Natural killer cell treated with Interleukin-12 subunit alpha and Interleukin-12 subunit beta and Interleukin-15 and Interleukin-18, amount 100 ng/mL, for 72 hours (primary cell): Measurements from ENCODE around the gene GXYLT2. TPM values are rescaled to one million over a fixed set of nuclear protein-coding genes. Genes with fewer than 3 reads are reported as not detected.

Source experiments
- ATAC-seq, 2 donors: fragments of 150-1000 bp; cut with Tn5 transposase in 1 of 2; sonication (Bioruptor Pico), chemical (Tn5 transposase) in 1 of 2; 2 replicates each; pipeline ENCODE4 v1.10.0; 2021
- DNase-seq: peaks from one replicate; pipeline ENCODE4 v3.0.0; 2022; ENCODE audit warnings: low spot score
- H3K27ac Mint-ChIP-seq, 2 donors: 1 replicate in 1 of 2; 2 replicates in 1 of 2; pipeline ENCODE4 v1.8.0; 2022; ENCODE audit warnings: mixed read lengths in 2 of 2, mild to moderate bottlenecking in 1 of 2, moderate library complexity in 1 of 2
- H3K27me3 Mint-ChIP-seq, 2 donors: 1 replicate in 1 of 2; 2 replicates in 1 of 2; pipeline ENCODE4 v1.8.0; 2022; ENCODE audit warnings: mixed read lengths in 2 of 2
- H3K36me3 Mint-ChIP-seq: one replicate; pipeline ENCODE4 v1.8.0; 2022; ENCODE audit warnings: mixed read lengths
- H3K4me1 Mint-ChIP-seq, 2 donors: 1 replicate in 1 of 2; 2 replicates in 1 of 2; pipeline ENCODE4 v1.8.0; 2022; ENCODE audit warnings: low read depth in 2 of 2, mixed read lengths in 2 of 2, mild to moderate bottlenecking in 1 of 2
- H3K4me3 Mint-ChIP-seq: one replicate; pipeline ENCODE4 v1.8.0; 2022; ENCODE audit warnings: mixed read lengths
- H3K9me3 Mint-ChIP-seq: 2 replicates; pipeline ENCODE4 v1.8.0; 2022; ENCODE audit warnings: mixed read lengths
- total RNA-seq, 2 donors: library from RNA; stranded (reverse); gene quantifications; one replicate each; pipeline ENCODE4 v1.2.3, GENCODE V29; 2022

GXYLT2 gene
- total RNA-seq, 2 donors from 2014 or later = not detected

GRCh38 chr3:73007992-73008712 lies 120.3 kb downstream of the GXYLT2 start:
- no peak overlapping the region for H3K4me3 Mint-ChIP-seq
- ATAC-seq = no peak
- H3K27ac Mint-ChIP-seq = peak overlapping the region in 1 of 2 donors; percentile 21
- peaks cover 12% of the 10 kb centered on the region for H3K36me3 Mint-ChIP-seq
- DNase-seq = no peak
- no peaks in the 10 kb centered on the region for H3K9me3 Mint-ChIP-seq
- no peaks in the 10 kb centered on the region for H3K27me3 Mint-ChIP-seq
- peaks cover 58 to 61% of the 10 kb centered on the region in 2 donors for H3K4me1 Mint-ChIP-seq

GRCh38 chr3:73009008-73009407 lies 121.2 kb downstream of the GXYLT2 start:
- ATAC-seq (no peak), DNase-seq (no peak)
- Mint-ChIP-seq H3K4me1 (peaks cover 55 to 57% of the 10 kb centered on the region in 2 donors), H3K36me3 (peaks cover 12% of the 10 kb centered on the region), H3K4me3 (peak overlapping the region; percentile 2), H3K9me3 (no peaks in the 10 kb centered on the region), H3K27me3 (no peaks in the 10 kb centered on the region), H3K27ac (peak overlapping the region; percentile 0 to 21)

GRCh38 chr3:73009750-73010149 lies 121.9 kb downstream of the GXYLT2 start:
- peaks cover 49 to 57% of the 10 kb centered on the region in 2 donors for H3K4me1 Mint-ChIP-seq
- DNase-seq (no peak), ATAC-seq (no peak)
- no peak overlapping the region for H3K4me3 Mint-ChIP-seq
- H3K36me3 Mint-ChIP-seq = peaks cover 12% of the 10 kb centered on the region
- H3K27ac Mint-ChIP-seq = peak overlapping the region; percentile 0 to 58
- no peaks in the 10 kb centered on the region for H3K27me3 Mint-ChIP-seq
- no peaks in the 10 kb centered on the region for H3K9me3 Mint-ChIP-seq

- peak overlapping the region; percentile 0 to 58 for H3K27ac Mint-ChIP-seq
- H3K4me1 Mint-ChIP-seq = peaks cover 46 to 59% of the 10 kb centered on the region in 2 donors
- DNase-seq (no peak), ATAC-seq (no peak)
- H3K9me3 Mint-ChIP-seq = no peaks in the 10 kb centered on the region
- H3K36me3 Mint-ChIP-seq = peaks cover 12% of the 10 kb centered on the region
- no peaks in the 10 kb centered on the region for H3K27me3 Mint-ChIP-seq
- no peak overlapping the region for H3K4me3 Mint-ChIP-seq
Measured at GRCh38 chr3:73010158-73010557, 122.3 kb downstream of the GXYLT2 start.

- ATAC-seq (no peak), DNase-seq (no peak)
- H3K36me3 Mint-ChIP-seq = no peaks in the 10 kb centered on the region
- H3K9me3 Mint-ChIP-seq = no peaks in the 10 kb centered on the region
- peak overlapping the region; percentile 63 to 80 for H3K27ac Mint-ChIP-seq
- H3K27me3 Mint-ChIP-seq = no peaks in the 10 kb centered on the region
- peak overlapping the region; percentile 28 for H3K4me3 Mint-ChIP-seq
- peaks cover 36 to 41% of the 10 kb centered on the region in 2 donors for H3K4me1 Mint-ChIP-seq
Measured at GRCh38 chr3:73018298-73018697, 130.5 kb downstream of the GXYLT2 start.

- DNase-seq = no peak
- H3K4me3 Mint-ChIP-seq = peak overlapping the region; percentile 28
- ATAC-seq = peak; percentile 65 to 77
- H3K36me3 Mint-ChIP-seq = no peaks in the 10 kb centered on the region
- H3K27me3 Mint-ChIP-seq = no peaks in the 10 kb centered on the region
- peak overlapping the region; percentile 63 to 80 for H3K27ac Mint-ChIP-seq
- no peaks in the 10 kb centered on the region for H3K9me3 Mint-ChIP-seq
- H3K4me1 Mint-ChIP-seq = peaks cover 36 to 41% of the 10 kb centered on the region in 2 donors
Measured at GRCh38 chr3:73018790-73019441, 131.1 kb downstream of the GXYLT2 start.

GRCh38 chr3:73021301-73021835 lies 133.5 kb downstream of the GXYLT2 start:
- ATAC-seq (no peak), DNase-seq (no peak)
- Mint-ChIP-seq H3K9me3 (no peaks in the 10 kb centered on the region), H3K4me3 (no peak overlapping the region), H3K27ac (peak overlapping the region in 1 of 2 donors; percentile 85), H3K4me1 (peaks cover 47 to 50% of the 10 kb centered on the region in 2 donors), H3K27me3 (no peaks in the 10 kb centered on the region), H3K36me3 (no peaks in the 10 kb centered on the region)

GRCh38 chr3:73024836-73025235 lies 137.0 kb downstream of the GXYLT2 start:
- peaks cover 8% of the 10 kb centered on the region for H3K36me3 Mint-ChIP-seq
- ATAC-seq = no peak
- H3K27ac Mint-ChIP-seq = peak overlapping the region in 1 of 2 donors; percentile 28
- no peaks in the 10 kb centered on the region for H3K27me3 Mint-ChIP-seq
- H3K4me1 Mint-ChIP-seq = peaks cover 42 to 51% of the 10 kb centered on the region in 2 donors
- H3K4me3 Mint-ChIP-seq = no peak overlapping the region
- peaks cover 6% of the 10 kb centered on the region for H3K9me3 Mint-ChIP-seq
- DNase-seq = no peak

GRCh38 chr3:73026111-73026759 lies 138.4 kb downstream of the GXYLT2 start:
- H3K27ac Mint-ChIP-seq = peak overlapping the region in 1 of 2 donors; percentile 87
- H3K4me1 Mint-ChIP-seq = peaks cover 41 to 53% of the 10 kb centered on the region in 2 donors
- no peaks in the 10 kb centered on the region for H3K27me3 Mint-ChIP-seq

More at GRCh38 chr3:73026111-73026759, 138.4 kb downstream of the GXYLT2 start:
- Mint-ChIP-seq H3K36me3 (peaks cover 13% of the 10 kb centered on the region), H3K9me3 (peaks cover 9% of the 10 kb centered on the region), H3K4me3 (no peak overlapping the region)
- ATAC-seq = no peak
- no peak for DNase-seq

Other genes starting within 250 kb of the GXYLT2 start
- 10 to 100 TPM; 28.9 to 59.1 TPM for gene SHQ1, start 39.6 kb upstream of the GXYLT2 start, total RNA-seq
- gene PPP4R2, start 108.8 kb downstream of the GXYLT2 start, total RNA-seq = 100 to 1,000 TPM; 126 to 128 TPM
- 10 to 100 TPM; 10.3 to 15.5 TPM for gene EBLN2, start 173.6 kb downstream of the GXYLT2 start, total RNA-seq